ENCODE data around the gene ABCG1. TPM values are rescaled to one million over a fixed set of nuclear protein-coding genes. Genes with fewer than 3 reads are reported as not detected.

The ABCG1 gene
- total and polyA plus RNA-seq, 2 donors (not counting 3 experiments of a cell fraction or from before 2014, with no cell fraction given), result 6.7 to 19.6 TPM

DNA sequence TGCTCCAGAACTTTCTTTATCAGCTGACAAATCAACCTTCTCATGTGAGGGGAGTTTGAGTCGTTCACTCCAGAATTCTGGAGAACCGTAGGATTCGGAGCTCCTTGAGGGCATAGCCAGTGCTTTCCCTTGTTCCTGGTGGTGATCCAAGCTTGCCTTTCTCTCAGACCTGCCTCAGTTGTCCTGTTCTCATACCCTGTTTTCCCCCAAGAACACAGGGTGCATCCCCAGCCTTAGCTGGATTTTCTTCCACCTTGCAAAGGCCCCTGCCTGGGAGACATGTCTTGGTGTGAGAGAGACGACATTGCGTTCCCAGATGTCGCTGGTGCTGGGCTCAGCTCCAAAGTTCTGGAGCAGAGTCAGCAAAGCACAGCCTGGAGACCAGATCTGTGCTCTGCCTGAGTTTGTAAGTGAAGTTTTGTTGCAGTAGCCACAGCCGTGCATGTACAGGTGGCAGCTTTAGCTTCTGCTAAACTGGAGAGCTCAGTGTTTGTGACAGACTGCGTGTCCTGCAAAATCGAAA lies 40.0 kb downstream of the ABCG1 start:
- H3K4me1 ChIP-seq (ENCODE audit: control insufficient read depth, extremely low read depth, insufficient read depth, low read length), result peaks cover 20% of the 10 kb centered on the region
- no peaks in the 10 kb centered on the region for H3K36me3 ChIP-seq (ENCODE audit: control insufficient read depth in 2 of 2, extremely low read depth in 1 of 2, insufficient read depth in 2 of 2, low read length in 2 of 2)
- no TSS peak for BruUV-seq (replicated peaks)
- no peak overlapping the region for H2AFZ ChIP-seq (ENCODE audit: low read depth, low read length)
- H3K9me1 ChIP-seq (replicated peaks; ENCODE audit: control insufficient read depth, extremely low read depth, insufficient read depth, low read length), result no peaks in the 10 kb centered on the region
- H3K79me2 ChIP-seq (ENCODE audit: control insufficient read depth, insufficient read depth, low read length), result no peaks in the 10 kb centered on the region
- H3K27ac ChIP-seq (ENCODE audit: insufficient read depth, low read depth, low read length), result no peak overlapping the region
- no peak for FAIRE-seq
- TF ChIP-seq POLR2A (IDR thresholded peaks at IDR 0.05; ENCODE audit: low read depth, low read length) (no peak), GATA2 (IDR thresholded peaks at IDR 0.05; ENCODE audit: insufficient read depth, insufficient read length, low read depth, low read length) (no peak), JUN (IDR thresholded peaks at IDR 0.05; ENCODE audit: borderline replicate concordance, insufficient read depth, insufficient read length, low read depth) (no peak), FOS (IDR thresholded peaks at IDR 0.05; ENCODE audit: borderline replicate concordance, insufficient read depth, low read length) (no peak), EZH2 (IDR thresholded peaks at IDR 0.05; ENCODE audit: borderline replicate concordance, low read depth, low read length, severe bottlenecking) (no peak), POLR2AphosphoS5 (IDR thresholded peaks at IDR 0.05; ENCODE audit: insufficient read depth, low read depth, low read length) (no peak), MYC (IDR thresholded peaks at IDR 0.05; ENCODE audit: low read depth, low read length) (no peak)
- TF ChIP-seq, protein P1, sequence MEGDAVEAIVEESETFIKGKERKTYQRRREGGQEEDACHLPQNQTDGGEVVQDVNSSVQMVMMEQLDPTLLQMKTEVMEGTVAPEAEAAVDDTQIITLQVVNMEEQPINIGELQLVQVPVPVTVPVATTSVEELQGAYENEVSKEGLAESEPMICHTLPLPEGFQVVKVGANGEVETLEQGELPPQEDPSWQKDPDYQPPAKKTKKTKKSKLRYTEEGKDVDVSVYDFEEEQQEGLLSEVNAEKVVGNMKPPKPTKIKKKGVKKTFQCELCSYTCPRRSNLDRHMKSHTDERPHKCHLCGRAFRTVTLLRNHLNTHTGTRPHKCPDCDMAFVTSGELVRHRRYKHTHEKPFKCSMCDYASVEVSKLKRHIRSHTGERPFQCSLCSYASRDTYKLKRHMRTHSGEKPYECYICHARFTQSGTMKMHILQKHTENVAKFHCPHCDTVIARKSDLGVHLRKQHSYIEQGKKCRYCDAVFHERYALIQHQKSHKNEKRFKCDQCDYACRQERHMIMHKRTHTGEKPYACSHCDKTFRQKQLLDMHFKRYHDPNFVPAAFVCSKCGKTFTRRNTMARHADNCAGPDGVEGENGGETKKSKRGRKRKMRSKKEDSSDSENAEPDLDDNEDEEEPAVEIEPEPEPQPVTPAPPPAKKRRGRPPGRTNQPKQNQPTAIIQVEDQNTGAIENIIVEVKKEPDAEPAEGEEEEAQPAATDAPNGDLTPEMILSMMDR (IDR thresholded peaks at IDR 0.05; ENCODE audit: extremely low read depth in 1 of 2, insufficient read depth in 1 of 2, low read depth in 1 of 2, low read length in 2 of 2), result no peak
- TF ChIP-seq, protein P2, sequence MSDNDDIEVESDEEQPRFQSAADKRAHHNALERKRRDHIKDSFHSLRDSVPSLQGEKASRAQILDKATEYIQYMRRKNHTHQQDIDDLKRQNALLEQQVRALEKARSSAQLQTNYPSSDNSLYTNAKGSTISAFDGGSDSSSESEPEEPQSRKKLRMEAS (IDR thresholded peaks at IDR 0.05; ENCODE audit: insufficient read depth, insufficient read length), result no peak
- H3K9ac ChIP-seq (replicated peaks; ENCODE audit: extremely low read depth, insufficient read depth, low read length), result no peak overlapping the region
- H3K27me3 ChIP-seq (ENCODE audit: control insufficient read depth in 2 of 2, insufficient read depth in 2 of 2, low read length in 2 of 2), result no peaks in the 10 kb centered on the region
- no peak overlapping the region for H3K4me2 ChIP-seq (ENCODE audit: insufficient read depth, low read length)
- dilution Hi-C loops (cut with MboI; ENCODE audit: extremely low pct_ligation_motif_present, low sequenced_read_pairs), result no loop called here
- intact Hi-C loops (cut with micrococcal nuclease), result loop anchor here (1.0 kb wide), 2 partner anchors 95 to 114 kb away; no protein-coding TSS in a partner anchor
- DNase-seq (ENCODE audit: low read depth, low spot score), result no peak
- CTCF ChIA-PET, result interaction anchor here (0.6 to 5.2 kb wide), 48 partner anchors 9 to 442 kb away, joined by 3 to 131 read pairs (median 6); partner anchors contain the start of gene ABCG1
- H3K4me3 ChIP-seq (replicated peaks in 1 of 3; ENCODE audit: insufficient read depth in 1 of 3, low read depth in 1 of 3, low read length in 3 of 3), result no peak overlapping the region
- H3K9me3 ChIP-seq (replicated peaks; ENCODE audit: control insufficient read depth, insufficient read depth, low read length), result no peaks in the 10 kb centered on the region
- POLR2A ChIA-PET, result interaction anchor here (0.7 kb wide), 1 partner anchor 20 kb away, joined by 3 read pairs; no protein-coding TSS in a partner anchor
- no peaks in the 10 kb centered on the region for H4K20me1 ChIP-seq (replicated peaks; ENCODE audit: control insufficient read depth, extremely low read depth, insufficient read depth, low read length)

Measured in endothelial cell of umbilical vein (primary cell).